ENCODE measurements around the gene DRC1.

DRC1 gene

DNA sequence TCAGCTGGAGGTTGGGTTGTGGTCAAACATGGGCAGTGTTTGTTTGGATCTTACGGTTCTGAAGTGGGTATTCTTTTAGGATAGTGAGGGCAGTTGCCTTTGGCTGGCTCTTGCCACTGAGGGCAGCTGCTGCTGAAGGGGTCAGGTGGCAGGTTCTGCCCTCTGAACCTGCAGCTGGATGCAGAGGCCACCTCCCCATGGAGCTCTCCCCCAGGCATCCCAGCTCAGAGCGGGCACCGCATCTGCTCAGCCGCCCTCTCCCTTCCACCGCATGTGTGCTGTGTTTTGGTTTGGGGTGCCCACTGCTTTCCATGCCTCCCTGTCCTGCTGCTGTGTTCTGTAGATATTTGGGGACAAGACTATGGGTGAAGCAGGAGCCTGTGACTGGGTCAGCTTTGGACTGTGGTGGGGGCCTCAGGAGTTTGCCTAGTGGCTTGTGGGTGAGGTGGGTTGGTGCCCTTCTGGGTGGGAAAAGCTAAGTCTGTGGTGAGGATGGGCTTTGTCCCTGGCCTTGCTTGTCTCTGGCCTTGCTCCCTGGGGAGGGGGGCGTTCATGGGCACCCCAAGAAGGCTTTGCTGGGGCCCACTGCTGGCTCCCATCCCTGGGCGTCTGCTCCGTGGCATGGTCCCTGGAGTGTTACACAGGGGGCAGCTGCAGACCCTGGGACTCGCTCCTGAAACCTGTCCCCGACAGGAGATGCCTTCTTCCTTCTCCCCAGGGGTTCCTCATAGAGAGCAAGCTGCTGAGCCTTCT is 47.7 kb downstream of the DRC1 start:
- no peak for DNase-seq

- no peak for DNase-seq
Measured at GRCh38 chr2:26450031-26450635, 48.4 kb downstream of the DRC1 start.

DNA sequence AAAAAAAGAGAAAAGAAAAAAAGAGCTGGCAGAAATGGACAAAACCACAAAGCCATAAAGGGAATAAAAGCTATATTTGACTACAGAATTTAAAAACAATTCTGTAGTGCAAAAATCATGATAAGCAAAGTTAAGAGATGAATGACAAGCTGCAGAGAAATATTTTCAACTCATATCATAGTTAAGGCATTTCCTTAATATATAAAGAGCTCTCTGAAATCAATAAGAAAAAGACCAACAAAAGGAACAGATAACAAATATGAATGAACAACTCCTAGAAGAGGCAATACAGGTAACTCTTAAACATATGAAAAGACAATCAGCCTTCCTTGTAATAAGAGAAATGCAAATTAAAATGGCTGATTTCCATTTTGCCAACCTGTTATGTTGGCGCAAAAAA is 50.0 kb downstream of the DRC1 start:
- no peak for DNase-seq

DNA sequence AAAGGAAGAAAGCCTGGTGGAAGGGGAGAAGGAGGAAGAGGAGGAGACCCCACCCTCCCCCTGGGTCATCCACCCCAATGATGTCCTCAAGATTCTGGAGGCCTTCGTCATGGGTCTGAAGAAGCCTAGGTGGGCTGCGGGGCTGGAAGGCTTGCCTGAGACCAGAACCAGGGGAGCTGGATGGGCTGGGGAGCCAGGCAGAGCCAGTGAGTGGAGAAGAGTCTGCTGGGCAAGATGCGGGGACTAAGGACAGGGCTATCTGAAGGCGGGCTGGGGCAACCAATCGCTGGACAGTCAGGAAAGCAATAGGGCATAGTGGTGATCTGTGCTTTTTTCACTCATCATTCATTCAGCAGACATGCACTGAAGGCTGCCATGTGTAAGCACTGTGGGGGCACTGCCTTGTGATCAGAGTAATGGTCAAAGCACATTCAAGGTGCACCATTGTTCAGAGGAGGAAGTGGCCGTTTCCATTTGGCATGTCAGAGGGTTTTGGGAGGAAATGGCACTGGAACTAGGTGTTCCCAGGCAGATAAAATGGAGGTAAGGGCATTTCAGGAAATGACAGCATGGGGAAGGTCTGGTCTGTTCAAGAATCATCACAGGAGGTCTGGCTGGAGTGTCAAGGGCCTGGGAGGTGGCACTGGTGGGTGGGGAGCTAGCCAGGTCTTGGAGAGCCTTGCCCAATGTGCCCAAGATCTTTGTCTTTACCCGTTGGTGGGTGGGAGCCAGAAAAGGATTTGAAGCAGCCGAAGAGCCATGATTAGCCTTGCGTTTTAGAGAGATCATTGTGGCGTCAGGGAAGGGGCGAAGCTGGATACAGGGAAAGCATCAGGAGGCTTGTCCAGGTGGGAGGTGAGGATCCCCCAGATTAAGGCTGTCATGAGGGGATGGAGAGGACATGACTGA is 52.0 kb downstream of the DRC1 start:
- no peak for DNase-seq

DNA sequence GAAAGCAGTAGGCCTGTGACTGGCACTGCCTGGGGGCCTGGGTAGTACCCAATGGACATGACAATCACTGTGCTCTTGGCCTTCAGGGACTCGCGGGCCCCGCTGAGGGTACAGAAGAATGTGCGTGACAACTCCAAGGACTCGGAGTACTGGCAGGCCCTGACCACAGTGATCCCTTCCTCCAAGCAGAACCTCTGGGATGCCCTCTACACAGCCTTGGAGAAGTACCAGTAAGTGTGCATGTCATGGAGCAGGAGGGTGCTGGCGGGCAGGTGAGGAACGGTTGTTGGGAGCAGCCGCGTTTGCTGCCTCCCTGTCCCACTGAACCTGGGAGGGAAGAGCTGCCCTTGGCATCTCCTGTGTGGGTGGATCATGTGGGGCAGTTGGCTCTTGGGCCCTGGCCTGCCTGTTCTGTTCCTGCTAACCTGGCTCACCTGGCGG is 52.9 kb downstream of the DRC1 start:
- no peak for DNase-seq

DNA sequence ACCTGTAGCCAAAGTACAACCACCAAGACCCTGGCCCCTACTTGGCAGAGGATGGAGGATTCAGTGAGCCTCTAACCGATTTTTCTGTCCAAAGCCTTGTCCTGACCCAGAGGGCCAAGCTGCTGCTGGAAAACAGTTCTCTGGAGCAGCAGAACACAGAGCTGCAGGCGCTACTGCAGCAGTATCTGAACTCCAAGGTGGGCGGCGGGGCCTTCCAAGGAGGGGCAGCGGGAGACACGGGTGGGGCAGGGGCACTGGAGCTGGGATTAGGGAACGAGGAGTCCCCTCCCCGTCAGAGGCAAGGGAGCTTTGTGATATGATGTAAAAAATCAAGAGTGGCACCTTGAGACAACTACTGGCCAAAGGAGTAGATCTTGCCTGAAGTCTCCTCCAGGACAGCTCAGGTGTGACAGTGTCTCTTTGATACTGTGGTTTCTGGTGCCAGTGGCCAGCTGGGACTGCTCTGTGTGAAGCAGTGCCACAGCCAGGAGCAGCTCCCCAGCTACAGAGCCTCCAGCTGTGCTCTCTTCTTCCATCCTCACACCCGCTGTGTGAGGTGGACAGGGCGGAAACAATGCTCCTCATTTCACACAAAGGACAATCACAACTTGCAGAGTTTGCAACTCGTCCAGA is 53.4 kb downstream of the DRC1 start:
- DNase-seq = no peak

DNA sequence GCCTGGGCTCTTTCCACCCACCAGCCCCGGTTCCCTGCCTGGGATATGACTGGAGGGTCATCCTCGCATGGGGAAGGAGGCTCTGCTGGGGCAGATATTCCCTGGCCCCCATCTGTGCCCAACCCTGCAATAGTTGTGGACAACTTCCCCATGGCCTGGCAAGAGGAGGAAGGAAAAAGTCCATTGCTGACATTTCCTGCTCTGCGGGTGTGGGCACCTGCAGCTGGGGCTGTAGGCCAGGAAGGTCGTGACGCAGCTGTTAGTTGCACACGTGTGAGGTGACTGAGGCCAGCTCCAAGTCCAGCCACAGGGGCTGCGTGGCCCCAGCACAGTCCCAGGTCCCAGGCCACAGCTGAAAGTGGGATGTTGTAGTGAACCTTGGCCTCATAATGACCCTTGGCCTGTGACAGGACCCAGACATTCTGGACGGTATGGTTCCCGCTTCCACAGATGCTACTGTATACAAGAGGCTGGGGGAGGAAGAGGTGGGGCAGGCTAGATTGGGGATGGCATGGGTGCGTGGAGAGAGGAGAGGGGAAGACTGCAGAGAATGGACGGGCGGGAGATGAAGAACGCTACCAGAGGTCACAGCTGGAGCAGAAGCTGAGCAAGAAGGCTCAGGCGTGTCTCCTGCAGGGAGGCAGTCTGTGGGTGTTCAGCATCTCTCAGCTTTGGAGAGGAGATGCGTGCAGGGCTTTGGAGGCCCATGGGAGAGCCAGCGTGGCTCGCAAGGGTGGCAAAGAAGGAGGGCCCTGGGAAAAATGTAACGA is 54.1 kb downstream of the DRC1 start:
- no peak for DNase-seq

GRCh38 chr2:26456440-26457250 is 54.9 kb downstream of the DRC1 start:
- DNase-seq = no peak

DNA sequence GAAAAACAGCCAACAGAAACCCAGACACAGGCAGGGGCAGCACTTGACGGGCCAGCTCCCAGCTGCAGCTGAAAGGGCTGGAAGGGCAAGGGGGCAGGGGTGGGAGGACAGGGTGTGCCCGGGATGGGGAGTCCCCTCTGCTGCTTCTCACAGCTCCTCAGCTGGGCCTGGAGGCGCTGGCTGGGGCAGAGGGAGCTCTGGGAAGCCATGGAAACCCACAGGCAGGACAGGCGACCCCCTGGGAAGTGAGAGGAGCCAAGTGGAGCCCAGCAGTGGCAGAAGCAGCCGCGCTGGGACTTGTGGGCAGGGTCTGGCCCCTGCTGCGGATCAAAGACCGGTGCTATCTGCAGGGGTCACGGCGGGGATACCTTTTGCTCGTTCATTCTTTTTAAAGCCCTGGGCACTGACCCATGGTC is 55.5 kb downstream of the DRC1 start:
- DNase-seq = no peak

GRCh38 chr2:26457695-26458364 is 56.1 kb downstream of the DRC1 start:
- no peak for DNase-seq

GRCh38 chr2:26458365-26459042 is 56.8 kb downstream of the DRC1 start:
- DNase-seq = no peak

DNA sequence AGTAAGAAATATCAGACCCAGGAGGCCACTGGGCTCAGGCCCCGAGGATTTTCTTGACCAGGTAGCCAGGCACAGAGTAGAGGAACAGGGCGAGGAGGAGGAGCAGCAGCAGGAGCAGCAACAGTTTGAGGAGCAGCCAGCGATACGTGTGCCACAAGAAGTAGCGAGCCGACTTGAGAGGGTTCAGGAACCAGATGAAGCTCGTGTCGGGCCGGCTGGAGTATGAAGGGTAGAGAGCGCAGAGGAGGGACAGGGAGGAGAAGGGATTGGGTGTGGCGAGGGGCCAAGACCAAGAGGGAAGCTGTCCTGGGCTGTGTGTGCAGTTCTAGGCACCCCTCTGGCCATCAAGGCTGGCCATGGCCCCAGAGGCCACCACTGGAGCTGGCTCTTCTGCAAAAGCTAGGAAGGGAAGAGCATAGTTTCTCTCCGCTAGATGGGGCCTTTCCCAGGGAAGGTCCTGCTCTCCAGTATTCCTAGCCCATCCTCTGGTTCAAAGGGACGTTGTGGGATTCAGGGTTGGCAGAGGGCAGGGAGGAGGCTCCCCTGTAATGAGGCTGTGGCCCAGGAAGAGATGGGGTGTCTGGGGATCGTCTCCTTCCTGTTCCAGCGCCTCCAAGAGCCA is 58.4 kb downstream of the DRC1 start:
- no peak for DNase-seq

GRCh38 chr2:26460613-26461031 is 58.9 kb downstream of the DRC1 start:
- DNase-seq = no peak

DNA sequence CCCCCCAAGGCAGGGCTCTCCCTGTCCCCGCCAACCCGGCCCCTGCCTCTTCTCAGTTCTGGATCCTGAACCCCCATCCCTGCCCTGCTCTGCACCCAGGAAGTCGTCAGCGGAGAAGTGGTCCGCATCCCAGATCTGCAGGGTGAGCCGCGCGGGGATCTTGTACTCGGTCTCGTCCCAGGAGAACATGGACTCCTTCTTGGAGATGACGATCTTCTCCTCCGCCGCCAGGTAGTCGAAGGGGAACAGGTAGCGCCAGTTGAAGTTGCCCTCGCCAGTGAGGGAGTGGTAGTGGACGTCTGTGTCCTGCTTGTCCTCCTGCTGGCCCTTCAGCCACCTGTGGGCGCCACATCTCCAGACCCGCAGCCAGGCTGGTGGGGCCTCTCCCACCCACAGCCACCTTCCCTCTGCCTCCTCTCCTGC is 59.9 kb downstream of the DRC1 start:
- DNase-seq = no peak

DNA sequence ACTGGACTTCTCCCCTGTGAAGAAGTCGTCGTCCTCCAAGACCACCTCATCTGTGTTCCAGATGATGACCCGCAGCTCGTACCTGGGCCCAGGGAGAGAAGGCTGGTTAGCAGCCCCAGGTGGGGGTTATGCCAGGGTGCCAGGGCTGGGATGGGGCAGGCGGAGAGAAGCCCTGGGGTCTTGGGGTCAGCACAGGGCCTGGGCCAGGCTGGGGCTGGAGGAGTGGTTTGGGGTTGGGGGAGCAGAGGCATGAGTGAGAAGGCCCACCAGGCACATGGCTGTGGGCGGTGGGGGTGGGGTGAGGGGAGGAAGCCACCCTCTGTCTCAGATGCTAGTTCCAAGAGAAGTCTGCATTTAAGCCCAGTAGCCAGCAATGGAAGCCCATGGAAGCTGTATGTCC is 60.4 kb downstream of the DRC1 start:
- no peak for DNase-seq

- no peak for DNase-seq
Measured at GRCh38 chr2:26462511-26463243, 61.0 kb downstream of the DRC1 start.

DNA sequence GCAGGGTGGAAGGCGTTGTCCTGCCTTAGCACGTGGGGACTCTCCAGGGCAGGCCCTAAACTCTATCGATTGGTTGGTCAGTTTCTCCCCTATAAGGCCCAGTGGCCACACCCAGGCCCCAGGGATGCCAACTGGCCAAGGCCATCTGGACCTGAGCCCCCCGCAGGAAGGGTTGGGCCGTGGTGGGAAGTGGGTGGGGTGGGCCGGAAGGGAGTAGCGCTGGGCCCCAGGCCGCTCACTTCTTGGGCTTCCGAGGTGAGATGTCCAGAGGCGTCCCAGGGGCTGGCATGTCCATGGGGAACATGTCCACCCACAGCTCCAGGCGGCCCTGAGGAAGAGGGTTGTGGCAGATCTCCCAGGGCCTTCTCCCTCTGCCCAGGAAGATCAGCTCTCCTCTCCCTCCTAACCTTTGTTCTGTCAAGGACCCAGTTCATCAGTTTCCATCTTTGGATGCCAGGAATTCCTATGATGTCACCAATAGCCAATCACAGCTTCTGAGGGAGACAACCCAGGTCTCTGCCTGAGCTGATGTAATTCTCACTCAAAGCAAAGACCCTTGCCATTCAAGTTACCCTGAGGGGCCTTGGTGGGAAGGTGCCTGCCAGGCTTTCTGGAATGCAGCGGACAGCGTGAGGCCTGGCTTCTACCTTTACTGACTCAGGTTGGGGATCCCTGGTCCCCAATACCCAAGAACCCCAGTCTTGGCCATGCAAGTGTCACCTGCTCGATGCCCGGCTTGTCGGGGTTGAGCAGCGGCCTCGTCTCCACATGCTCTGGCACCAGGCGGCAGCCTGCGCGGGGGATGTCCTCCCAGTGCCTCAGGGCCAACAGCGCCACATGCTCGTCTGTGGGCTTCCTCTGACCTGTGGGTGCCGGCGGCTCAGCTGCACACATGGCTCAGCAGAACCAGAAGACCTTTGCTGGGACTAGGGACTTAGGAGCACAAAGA is 61.8 kb downstream of the DRC1 start:
- no peak for DNase-seq

All from T-helper 2 cell (primary cell).